ENCODE measurements around the gene BARHL1. TPM values are rescaled to one million over a fixed set of nuclear protein-coding genes. Genes with fewer than 3 reads are reported as not detected.

Gene BARHL1
- total RNA-seq, 1 donor from 2014 or later, result not detected

- H3K9me3 ChIP-seq, result no peaks in the 10 kb centered on the region
- intact Hi-C loops (cut with DNase I), result no loop called here
- peaks cover 39 to 50% of the 10 kb centered on the region in 2 donors for H3K36me3 ChIP-seq
- no peaks in the 10 kb centered on the region for H3K27me3 ChIP-seq
- no peak for DNase-seq (ENCODE audit: low spot score in 2 of 2)
- no peak overlapping the region for H3K27ac ChIP-seq
- no peak for TF ChIP-seq CTCF (IDR thresholded peaks at IDR 0.05)
- no peaks in the 10 kb centered on the region for H3K4me1 ChIP-seq
- no peak overlapping the region for H3K4me3 ChIP-seq
Measured at GRCh38 chr9:132631685-132632084, 49.3 kb downstream of the BARHL1 start.

GRCh38 chr9:132632413-132633129 lies 50.2 kb downstream of the BARHL1 start:
- H3K4me3 ChIP-seq, result no peak overlapping the region
- no peaks in the 10 kb centered on the region for H3K4me1 ChIP-seq
- no peaks in the 10 kb centered on the region for H3K27me3 ChIP-seq
- TF ChIP-seq CTCF (IDR thresholded peaks at IDR 0.05), result no peak
- H3K9me3 ChIP-seq, result no peaks in the 10 kb centered on the region
- intact Hi-C loops (cut with DNase I), result no loop called here
- peaks cover 40 to 54% of the 10 kb centered on the region in 2 donors for H3K36me3 ChIP-seq
- no peak overlapping the region for H3K27ac ChIP-seq
- no peak for DNase-seq (ENCODE audit: low spot score in 2 of 2)

- no peaks in the 10 kb centered on the region for H3K27me3 ChIP-seq
- no peak for TF ChIP-seq CTCF (IDR thresholded peaks at IDR 0.05)
- H3K4me1 ChIP-seq, result no peaks in the 10 kb centered on the region
- H3K27ac ChIP-seq, result no peak overlapping the region
- DNase-seq (ENCODE audit: low spot score in 2 of 2), result no peak
- intact Hi-C loops (cut with DNase I), result no loop called here
- H3K36me3 ChIP-seq, result peaks cover 39 to 48% of the 10 kb centered on the region in 2 donors
- H3K9me3 ChIP-seq, result no peaks in the 10 kb centered on the region
- no peak overlapping the region for H3K4me3 ChIP-seq
Measured at GRCh38 chr9:132634327-132634726, 51.9 kb downstream of the BARHL1 start.

GRCh38 chr9:132637351-132637750 lies 54.9 kb downstream of the BARHL1 start:
- DNase-seq (ENCODE audit: low spot score in 2 of 2), result no peak
- Histone ChIP-seq H3K27ac (no peak overlapping the region), H3K4me3 (no peak overlapping the region), H3K9me3 (no peaks in the 10 kb centered on the region), H3K4me1 (no peaks in the 10 kb centered on the region), H3K27me3 (no peaks in the 10 kb centered on the region), H3K36me3 (peaks cover 32 to 51% of the 10 kb centered on the region in 2 donors)
- no peak for TF ChIP-seq CTCF (IDR thresholded peaks at IDR 0.05)
- intact Hi-C loops (cut with DNase I), result no loop called here

GRCh38 chr9:132637801-132638200 lies 55.4 kb downstream of the BARHL1 start:
- Histone ChIP-seq H3K27me3 (no peaks in the 10 kb centered on the region), H3K36me3 (peaks cover 35 to 53% of the 10 kb centered on the region in 2 donors), H3K9me3 (no peaks in the 10 kb centered on the region), H3K4me1 (no peaks in the 10 kb centered on the region), H3K27ac (no peak overlapping the region), H3K4me3 (no peak overlapping the region)
- DNase-seq (ENCODE audit: low spot score in 2 of 2), result no peak
- intact Hi-C loops (cut with DNase I), result no loop called here
- TF ChIP-seq CTCF (IDR thresholded peaks at IDR 0.05), result no peak

All from ascending aorta (tissue), 2 donors.